Measurements from ENCODE around the gene AUTS2.
"Not testable (repeated sequence)": the region's sequence is repeated elsewhere in the genome, so short reads cannot be mapped to it uniquely, and the experiment has no call there.

AUTS2 gene

GRCh38 chr7:70582927-70583895 is 984.9 kb downstream of the AUTS2 start:
- DNase-seq (ENCODE audit: low spot score) = no peak

- no peak for DNase-seq (ENCODE audit: low spot score)
Measured at GRCh38 chr7:70583965-70584883, 985.9 kb downstream of the AUTS2 start.

- no peak for DNase-seq (ENCODE audit: low spot score)
Measured at GRCh38 chr7:70585071-70585470, 986.8 kb downstream of the AUTS2 start.

GRCh38 chr7:70586822-70587221 is 988.5 kb downstream of the AUTS2 start:
- DNase-seq (ENCODE audit: low spot score) = no peak

GRCh38 chr7:70587739-70588138 is 989.5 kb downstream of the AUTS2 start:
- no peak for DNase-seq (ENCODE audit: low spot score)

- DNase-seq (ENCODE audit: low spot score) = no peak
Measured at GRCh38 chr7:70588191-70588921, 990.1 kb downstream of the AUTS2 start.

GRCh38 chr7:70589010-70589409 is 990.7 kb downstream of the AUTS2 start:
- DNase-seq (ENCODE audit: low spot score) = no peak

- DNase-seq (ENCODE audit: low spot score) = no peak
Measured at GRCh38 chr7:70589590-70589989, 991.3 kb downstream of the AUTS2 start.

- no peak for DNase-seq (ENCODE audit: low spot score)
Measured at GRCh38 chr7:70590126-70590854, 992.0 kb downstream of the AUTS2 start.

GRCh38 chr7:70591643-70592042 is 993.4 kb downstream of the AUTS2 start:
- no peak for DNase-seq (ENCODE audit: low spot score)

GRCh38 chr7:70592171-70592570 is 993.9 kb downstream of the AUTS2 start:
- DNase-seq (ENCODE audit: low spot score) = no peak

GRCh38 chr7:70594170-70594569 is 995.9 kb downstream of the AUTS2 start:
- DNase-seq (ENCODE audit: low spot score) = no peak

- not testable (repeated sequence) for DNase-seq (ENCODE audit: low spot score)
Measured at GRCh38 chr7:70594885-70595284, 996.6 kb downstream of the AUTS2 start.

- DNase-seq (ENCODE audit: low spot score) = no peak
Measured at GRCh38 chr7:70595370-70595754, 997.1 kb downstream of the AUTS2 start.

GRCh38 chr7:70595755-70596597 is 997.7 kb downstream of the AUTS2 start:
- DNase-seq (ENCODE audit: low spot score) = no peak

GRCh38 chr7:70596598-70596913 is 998.3 kb downstream of the AUTS2 start:
- DNase-seq (ENCODE audit: low spot score) = no peak

- DNase-seq (ENCODE audit: low spot score) = no peak
Measured at GRCh38 chr7:70597066-70597465, 998.8 kb downstream of the AUTS2 start.

GRCh38 chr7:70598976-70599375 is 1000.7 kb downstream of the AUTS2 start:
- no peak for DNase-seq (ENCODE audit: low spot score)

- no peak for DNase-seq (ENCODE audit: low spot score)
Measured at GRCh38 chr7:70599446-70600190, 1001.3 kb downstream of the AUTS2 start.

- no peak for DNase-seq (ENCODE audit: low spot score)
Measured at GRCh38 chr7:70600993-70601392, 1002.7 kb downstream of the AUTS2 start.

Data from kidney capillary endothelial cell (primary cell).